K562 (cell line): ENCODE data around the gene UAP1. TPM values are rescaled to one million over a fixed set of nuclear protein-coding genes. Genes with fewer than 3 reads are reported as not detected.

Experiments
- ATAC-seq: fragments of 200-7000 bp; cut with Tn5 transposase; 3 replicates; pipeline ENCODE4 v1.9.1; 2020; ENCODE audit warnings: moderate library complexity
- BruUV-seq: library from RNA; stranded (reverse); fragments of 400-500 nt; replicated peaks from 2 replicates; lab custom pipeline; 2021; lab: Mats Ljungman, UMichigan
- CTCF ChIA-PET: fragments of 300-600 bp; formaldehyde crosslinking; extraction: SDS; loops from one replicate; lab custom pipeline; 2021; ENCODE audit warnings: low intra/inter-chr PET ratio; lab: Yijun Ruan, JAX
- POLR2A ChIA-PET: fragments of 300-600, 350-650 bp; sonication (Branson Sonifier 250); formaldehyde crosslinking; extraction: SDS; loops from one replicate; lab custom pipeline; 2021; ENCODE audit warnings: antibody characterized with exemption, inconsistent platforms; lab: Yijun Ruan, JAX
- DNase-seq, 4 experiments: peaks; one replicate each; pipeline versions ENCODE4 v3.0.0 to v3.0.0-alpha.2; 2011 to 2018; ENCODE audit warnings: low spot score in 3 of 4, mixed read lengths in 3 of 4; ENCODE audit errors: extremely low read depth in 1 of 4
- FAIRE-seq: peaks from 2 replicates; lab custom pipeline; 2011; peaks lifted over from hg19 to GRCh38; lab: Jason Lieb, UNC
- H2AFZ ChIP-seq: 2 replicates; pipeline ENCODE4 v1.6.0; 2011; ENCODE audit warnings: low read depth, low read length, control low read depth, inconsistent platforms
- H3K27ac ChIP-seq: fragments of 200-600 bp; 3 replicates; pipeline ENCODE4 v1.8.0; 2011; ENCODE audit warnings: low read depth, mild to moderate bottlenecking, control low read depth, inconsistent platforms, low read length, moderate library complexity, mixed read lengths; ENCODE audit errors: extremely low read depth
- H3K27me3 ChIP-seq, 2 experiments: fragments of 300-600 bp in 1 of 2; 2 replicates in 1 of 2; 3 replicates in 1 of 2; pipeline versions ENCODE4 v1.6.0 to v1.8.0; 2011; ENCODE audit warnings: inconsistent platforms in 2 of 2, low read length in 2 of 2, mild to moderate bottlenecking in 1 of 2, mixed read lengths in 1 of 2, moderate library complexity in 1 of 2; ENCODE audit not compliant: control insufficient read depth in 2 of 2, insufficient read depth in 2 of 2
- H3K36me3 ChIP-seq: fragments of 300-600 bp; 3 replicates; pipeline ENCODE4 v1.8.0; 2011; ENCODE audit warnings: mild to moderate bottlenecking, low read length, inconsistent platforms; ENCODE audit not compliant: control insufficient read depth, insufficient read depth
- H3K4me1 ChIP-seq, 2 experiments: fragments of 200-600 bp in 1 of 2; replicated peaks in 1 of 2; 2 replicates in 1 of 2; 3 replicates in 1 of 2; pipeline versions ENCODE4 v1.5.1 to v1.8.0; 2011; ENCODE audit warnings: inconsistent platforms in 2 of 2, low read length in 2 of 2, mild to moderate bottlenecking in 1 of 2, mixed read lengths in 1 of 2, moderate library complexity in 1 of 2; ENCODE audit not compliant: control insufficient read depth in 2 of 2, insufficient read depth in 2 of 2
- H3K4me2 ChIP-seq: 2 replicates; pipeline ENCODE4 v1.6.1; 2011; ENCODE audit warnings: low read length, control low read depth, inconsistent platforms, mixed read lengths; ENCODE audit not compliant: insufficient read depth
- H3K4me3 ChIP-seq: fragments of 200-600 bp; sonication (generic), shearing (Covaris generic); 2 replicates; pipeline ENCODE4 v1.5.1; 2016; ENCODE audit warnings: control low read depth, inconsistent platforms
- H3K79me2 ChIP-seq: fragments of 200-600 bp; 3 replicates; pipeline ENCODE4 v1.8.0; 2011; ENCODE audit warnings: low read length, inconsistent platforms; ENCODE audit not compliant: control insufficient read depth, insufficient read depth
- H3K9ac ChIP-seq, 2 experiments: 2 replicates each; pipeline versions ENCODE4 v1.6.0 to v1.6.1; 2011; ENCODE audit warnings: low read depth in 2 of 2, low read length in 2 of 2, control low read depth in 1 of 2, inconsistent platforms in 1 of 2, mild to moderate bottlenecking in 1 of 2, mixed read lengths in 1 of 2; ENCODE audit not compliant: insufficient read depth in 1 of 2
- H3K9me1 ChIP-seq: one replicate; pipeline ENCODE4 v1.6.0; 2011; ENCODE audit warnings: inconsistent platforms, mild to moderate bottlenecking, low read length, moderate library complexity; ENCODE audit not compliant: control insufficient read depth, insufficient read depth
- H3K9me3 ChIP-seq: replicated peaks from 2 replicates; pipeline ENCODE4 v1.5.1; 2011; ENCODE audit warnings: low read depth, low read length, inconsistent platforms; ENCODE audit not compliant: control insufficient read depth, insufficient read depth
- H4K20me1 ChIP-seq: replicated peaks from 2 replicates; pipeline ENCODE4 v1.6.1; 2011; ENCODE audit warnings: low read length, inconsistent platforms, mixed read lengths; ENCODE audit not compliant: control insufficient read depth, insufficient read depth
- ATF7 ChIP-seq: fragments of 450-650 bp; IDR thresholded peaks from 2 replicates; pipeline ENCODE4 v1.7.1; 2014; ENCODE audit warnings: mild to moderate bottlenecking, moderate library complexity
- BHLHE40 ChIP-seq: IDR thresholded peaks from 2 replicates; pipeline ENCODE4 v1.6.1; 2011; ENCODE audit warnings: low read length, improper control_type of control experiment
- ESRRA ChIP-seq: fragments of 450-650 bp; IDR thresholded peaks from 2 replicates; pipeline ENCODE4 v1.6.1; 2014; ENCODE audit warnings: low read depth, mild to moderate bottlenecking, moderate library complexity, borderline replicate concordance
- ETV6 ChIP-seq, 3 experiments: fragments of 150-350 bp in 1 of 3; sonication (generic) in 1 of 3; formaldehyde crosslinking in 1 of 3; IDR thresholded peaks; 2 replicates each; pipeline versions ENCODE4 v1.6.1 to v1.8.0; 2014 to 2022; ENCODE audit warnings: borderline replicate concordance in 2 of 3, low read depth in 2 of 3, antibody characterized with exemption in 1 of 3, low read length in 1 of 3, mild to moderate bottlenecking in 1 of 3, missing genetic modification reagents in 1 of 3
- NR2C1 ChIP-seq, 2 experiments: fragments of 450-650 bp; IDR thresholded peaks; 2 replicates each; pipeline ENCODE4 v1.6.1; 2017; ENCODE audit warnings: mild to moderate bottlenecking in 2 of 2, antibody characterized with exemption in 1 of 2, inconsistent platforms in 1 of 2, missing compliant biosample characterization in 1 of 2, missing genetic modification characterization in 1 of 2
- SRSF3 ChIP-seq: fragments of 200-400 bp; formaldehyde crosslinking; IDR thresholded peaks from 2 replicates; pipeline ENCODE4 v1.6.1; 2016; ENCODE audit warnings: mild to moderate bottlenecking, low read length, moderate library complexity; ENCODE audit not compliant: insufficient read depth
- STAG1 ChIP-seq: sonication (generic); formaldehyde crosslinking; IDR thresholded peaks from 2 replicates; pipeline ENCODE4 v1.5.0; 2020; ENCODE audit warnings: missing genetic modification reagents, borderline replicate concordance
- TGIF2 ChIP-seq: sonication (generic); formaldehyde crosslinking; IDR thresholded peaks from 2 replicates; pipeline ENCODE4 v1.8.1; 2022; ENCODE audit warnings: mild to moderate bottlenecking, missing genetic modification reagents, moderate library complexity
- XRCC4 ChIP-seq: IDR thresholded peaks from one replicate; pipeline ENCODE4 v1.6.1; 2011; ENCODE audit not compliant: insufficient read depth, insufficient read length; ENCODE audit errors: extremely low read depth
- ZNF644 ChIP-seq: fragments of 200-800 bp; sonication (Bioruptor generic); IDR thresholded peaks from 2 replicates; pipeline ENCODE4 v1.6.1; 2016; ENCODE audit warnings: low read depth, missing genetic modification characterization, missing compliant biosample characterization
- WGBS: fragments of 100-300 bp; shearing (Covaris generic); methylation state at CpG from one replicate; pipeline ENCODE4 v1.1.6; 2016; ENCODE audit warnings: low coverage, mixed read lengths; ENCODE audit not compliant: insufficient coverage; ENCODE audit errors: missing lambda C conversion rate; 5-methylcytosine and 5-hydroxymethylcytosine counted together
- in situ Hi-C: fragments of 300-500 bp; cut with MboI; formaldehyde crosslinking; loops from 4 replicates; pipeline ENCODE4 v1.15.0; 2018; ENCODE audit warnings: inconsistent platforms, mixed read lengths
- intact Hi-C: fragments of 100-400 bp; cut with micrococcal nuclease; formaldehyde crosslinking; loops from 2 replicates; pipeline ENCODE4 v1.14.2; 2022
- polyA plus RNA-seq, 8 experiments: library from polyadenylated mRNA; depleted of rRNA in 4 of 8; stranded (reverse) in 5 of 8; unstranded in 3 of 8; fragments of >200 nt; fragmentation: Nextera tagmentation in 2 of 8; fragmentation: Illumina TruSeq in 1 of 8; extraction: Ambion mirVana in 2 of 8; extraction: Trizol in 1 of 8; gene quantifications; 2 replicates each; pipeline versions ENCODE4 v1.2.1 to v1.2.3, GENCODE V29; 2011 to 2014; ENCODE audit warnings: inconsistent platforms in 1 of 8, missing spikeins in 1 of 8
- total RNA-seq, 7 experiments: library from RNA; depleted of rRNA in 6 of 7; stranded (reverse); fragments of >200 nt in 6 of 7; fragmentation: Illumina TruSeq in 2 of 7; extraction: Trizol in 2 of 7; gene quantifications; 2 replicates each; pipeline versions ENCODE4 v1.2.1 to v1.2.3, GENCODE V29; 2011 to 2021; ENCODE audit warnings: low replicate concordance in 1 of 7

Gene UAP1
- total and polyA plus RNA-seq, 9 of the 15 experiments (the other 6 are each of a cell fraction or from before 2014, with no cell fraction given): 182 to 317 (median 213) TPM

GRCh38 chr1:162566870-162567269 is 5.3 kb downstream of the UAP1 start:
- H3K9me3 ChIP-seq: no peaks in the 10 kb centered on the region
- peaks cover 6% of the 10 kb centered on the region; the same call in 1 of the 2 replicates for H4K20me1 ChIP-seq
- intact Hi-C loops: no loop called here
- no TSS peak for BruUV-seq
- in situ Hi-C loops: no loop called here
- H3K4me2 ChIP-seq: peak overlapping the region; percentile 2; the same call in 1 of the 2 replicates
- no peaks in the 10 kb centered on the region for H3K9me1 ChIP-seq
- WGBS: 74% methylated on average over 1 of the region's 1 CpG
- H3K36me3 ChIP-seq: peaks cover 69% of the 10 kb centered on the region
- CTCF ChIA-PET: no interaction called here
- no peak overlapping the region for H3K4me3 ChIP-seq
- peaks cover 8 to 40% of the 10 kb centered on the region in 2 experiments; a peak in 4 of 5 replicates for H3K4me1 ChIP-seq
- H2AFZ ChIP-seq: no peak overlapping the region
- no peak for DNase-seq
- H3K9ac ChIP-seq: no peak overlapping the region
- FAIRE-seq: no peak
- no peaks in the 10 kb centered on the region for H3K27me3 ChIP-seq
- H3K79me2 ChIP-seq: peaks cover 99% of the 10 kb centered on the region
- H3K27ac ChIP-seq: no peak overlapping the region
- POLR2A ChIA-PET: interaction anchor here (0.9 to 4.6 kb wide), 3 partner anchors 10 to 20 kb away, joined by 4 to 35 read pairs (median 5); no protein-coding TSS in a partner anchor
- no peak for ATAC-seq
- TF ChIP-seq SRSF3 (no peak), ETV6 (IDR thresholded peaks at IDR 0.05; ENCODE audit: borderline replicate concordance in 1 of 2, low read depth in 2 of 2, low read length in 1 of 2) (no peak), ETV6 (CRISPR knock-in tag; IDR thresholded peaks at IDR 0.05; ENCODE audit: borderline replicate concordance) (no peak), NR2C1 (IDR thresholded peaks at IDR 0.05) (peak; percentile 51; the same call in 1 of the 2 replicates), NR2C1 (tag; IDR thresholded peaks at IDR 0.05) (peak; percentile 48), STAG1 (CRISPR knock-in tag) (no peak), ESRRA (0 out of 2 replicates have a peak, but pooled peaks have one; percentile 26), ZNF644 (tag) (no peak), BHLHE40 (no peak), XRCC4 (no peak), ATF7 (no peak), TGIF2 (CRISPR knock-in tag) (no peak)
